ENCODE measurements around the gene PMM1. TPM values are rescaled to one million over a fixed set of nuclear protein-coding genes. Genes with fewer than 3 reads are reported as not detected.

The PMM1 gene
- total RNA-seq, 1 donor from 2014 or later: 39.4 TPM

DNA sequence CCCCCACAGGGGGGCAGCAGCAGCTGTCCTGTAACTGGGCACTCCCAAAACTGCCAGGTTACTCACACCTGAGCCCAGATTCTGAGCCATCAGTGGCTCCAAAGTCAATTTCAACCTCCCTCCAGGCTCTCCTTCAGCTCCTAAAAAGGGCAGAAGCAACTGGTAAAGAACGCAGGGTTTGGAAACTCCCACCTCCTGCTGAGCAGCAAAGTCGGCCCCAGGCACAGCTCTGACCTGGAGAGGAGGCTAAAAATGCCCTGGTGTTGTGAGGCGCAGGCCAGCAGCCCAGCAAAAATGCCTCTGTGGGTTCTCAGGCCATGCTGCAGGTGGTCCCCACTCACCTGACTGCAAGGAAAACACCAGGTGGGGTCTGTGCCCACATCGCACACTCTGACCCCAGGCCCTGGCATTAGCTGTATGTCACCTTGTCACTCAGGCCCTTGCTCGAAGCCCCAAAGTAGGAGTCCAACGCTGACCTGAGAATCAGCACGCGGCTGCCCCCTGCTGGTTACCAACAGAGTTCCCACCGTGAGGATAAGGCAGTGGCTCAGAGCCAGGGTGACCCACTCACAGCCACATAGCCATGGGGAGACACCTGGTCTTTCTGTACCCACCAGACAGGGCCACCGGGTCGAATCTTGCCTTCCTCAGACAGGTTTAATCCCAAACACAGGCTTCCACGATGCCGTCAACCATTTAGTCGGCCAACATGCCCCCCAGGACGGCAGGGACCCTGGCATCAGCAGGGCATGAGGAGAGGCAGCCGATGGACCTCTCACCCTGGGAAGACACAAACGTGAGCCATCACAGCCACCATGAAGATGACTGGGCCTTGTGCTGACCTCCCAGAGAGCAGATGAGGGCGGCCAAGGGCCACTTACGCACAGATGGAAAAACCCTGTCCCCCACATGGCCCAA, 56.5 kb downstream of the PMM1 start:
- Histone ChIP-seq H3K4me1 (ENCODE audit: insufficient read depth, low read length) (no peaks in the 10 kb centered on the region), H3K4me3 (ENCODE audit: insufficient read depth, low read depth, low read length) (no peak overlapping the region), H3K4me2 (ENCODE audit: low read length) (no peak overlapping the region), H3K27me3 (ENCODE audit: insufficient read depth, low read length) (no peaks in the 10 kb centered on the region), H3K9ac (ENCODE audit: low read length) (no peak overlapping the region), H3K9me3 (ENCODE audit: insufficient read depth, low read depth, low read length) (no peaks in the 10 kb centered on the region), H3K27ac (ENCODE audit: low read depth, low read length) (no peak overlapping the region), H4K20me1 (ENCODE audit: insufficient read depth, low read length) (peaks cover 72% of the 10 kb centered on the region), H3K79me2 (ENCODE audit: insufficient read depth, low read length) (peaks cover 53% of the 10 kb centered on the region), H2AFZ (ENCODE audit: low read depth, low read length) (no peak overlapping the region), H3K36me3 (ENCODE audit: insufficient read depth, low read length) (peaks cover 7% of the 10 kb centered on the region)
- no peak for DNase-seq (ENCODE audit: low read depth)
- peaks cover 19% of the 10 kb centered on the region for H3K36me3 Mint-ChIP-seq (ENCODE audit: low read depth, unreplicated experiment)
- TF ChIP-seq, protein P1, sequence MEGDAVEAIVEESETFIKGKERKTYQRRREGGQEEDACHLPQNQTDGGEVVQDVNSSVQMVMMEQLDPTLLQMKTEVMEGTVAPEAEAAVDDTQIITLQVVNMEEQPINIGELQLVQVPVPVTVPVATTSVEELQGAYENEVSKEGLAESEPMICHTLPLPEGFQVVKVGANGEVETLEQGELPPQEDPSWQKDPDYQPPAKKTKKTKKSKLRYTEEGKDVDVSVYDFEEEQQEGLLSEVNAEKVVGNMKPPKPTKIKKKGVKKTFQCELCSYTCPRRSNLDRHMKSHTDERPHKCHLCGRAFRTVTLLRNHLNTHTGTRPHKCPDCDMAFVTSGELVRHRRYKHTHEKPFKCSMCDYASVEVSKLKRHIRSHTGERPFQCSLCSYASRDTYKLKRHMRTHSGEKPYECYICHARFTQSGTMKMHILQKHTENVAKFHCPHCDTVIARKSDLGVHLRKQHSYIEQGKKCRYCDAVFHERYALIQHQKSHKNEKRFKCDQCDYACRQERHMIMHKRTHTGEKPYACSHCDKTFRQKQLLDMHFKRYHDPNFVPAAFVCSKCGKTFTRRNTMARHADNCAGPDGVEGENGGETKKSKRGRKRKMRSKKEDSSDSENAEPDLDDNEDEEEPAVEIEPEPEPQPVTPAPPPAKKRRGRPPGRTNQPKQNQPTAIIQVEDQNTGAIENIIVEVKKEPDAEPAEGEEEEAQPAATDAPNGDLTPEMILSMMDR (IDR thresholded peaks at IDR 0.05; ENCODE audit: insufficient read depth, low read depth, low read length): peak; percentile 68
- TF ChIP-seq EZH2 (IDR thresholded peaks at IDR 0.05; ENCODE audit: insufficient read depth, low read length): no peak
- no peak overlapping the region for H3K4me3 Mint-ChIP-seq (ENCODE audit: unreplicated experiment)
- FAIRE-seq: no peak
- H3K27me3 Mint-ChIP-seq (ENCODE audit: low read depth, unreplicated experiment): no peaks in the 10 kb centered on the region
- H3K9me3 Mint-ChIP-seq (ENCODE audit: unreplicated experiment): no peaks in the 10 kb centered on the region
- no peaks in the 10 kb centered on the region for H3K4me1 Mint-ChIP-seq (ENCODE audit: low read depth, unreplicated experiment)
- no peak overlapping the region for H3K27ac Mint-ChIP-seq (ENCODE audit: unreplicated experiment)

DNA sequence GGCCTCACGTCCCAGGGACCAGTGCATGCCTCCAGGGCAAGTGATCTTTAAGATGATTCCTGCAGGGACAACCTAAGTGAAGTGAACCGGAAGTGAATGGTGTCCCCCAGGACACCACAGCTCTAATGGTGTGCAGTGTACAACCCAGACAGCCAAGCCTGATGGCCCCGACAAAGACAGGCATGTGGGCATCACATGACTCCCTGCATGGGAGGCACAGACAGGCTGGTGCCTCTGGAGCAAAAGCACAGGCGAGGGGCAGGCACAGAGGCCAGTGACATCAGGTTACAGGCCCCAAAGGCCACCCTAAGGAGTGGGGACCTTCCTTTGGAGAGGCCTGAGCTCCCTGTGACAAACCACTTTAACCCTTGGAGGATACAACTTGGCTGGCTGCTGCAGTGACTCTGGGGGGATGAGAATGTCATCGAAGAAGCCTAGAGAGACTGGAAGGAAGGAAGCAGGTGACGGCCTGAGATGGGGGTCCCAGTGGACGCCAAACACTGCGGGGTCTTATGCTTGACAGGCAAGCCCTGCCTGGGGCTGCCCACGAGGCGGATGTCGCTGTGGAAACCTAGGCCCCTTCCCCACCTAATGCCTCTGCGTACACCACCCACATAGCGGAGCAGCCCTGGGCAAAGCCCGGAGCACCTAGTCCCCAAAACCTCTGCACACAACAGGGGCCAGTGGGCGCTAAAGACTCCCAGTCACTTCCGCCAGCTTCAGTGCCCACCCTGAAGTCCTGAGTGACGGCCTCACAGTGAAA, 57.7 kb downstream of the PMM1 start:
- DNase-seq (ENCODE audit: low read depth): no peak
- peaks cover 76% of the 10 kb centered on the region for H4K20me1 ChIP-seq (ENCODE audit: insufficient read depth, low read length)
- FAIRE-seq: no peak
- no peaks in the 10 kb centered on the region for H3K4me1 Mint-ChIP-seq (ENCODE audit: low read depth, unreplicated experiment)
- H3K79me2 ChIP-seq (ENCODE audit: insufficient read depth, low read length): peaks cover 46% of the 10 kb centered on the region
- H3K4me1 ChIP-seq (ENCODE audit: insufficient read depth, low read length): no peaks in the 10 kb centered on the region
- no peaks in the 10 kb centered on the region for H3K27me3 ChIP-seq (ENCODE audit: insufficient read depth, low read length)
- no peaks in the 10 kb centered on the region for H3K27me3 Mint-ChIP-seq (ENCODE audit: low read depth, unreplicated experiment)
- no peak overlapping the region for H2AFZ ChIP-seq (ENCODE audit: low read depth, low read length)
- no peak overlapping the region for H3K4me2 ChIP-seq (ENCODE audit: low read length)
- H3K4me3 Mint-ChIP-seq (ENCODE audit: unreplicated experiment): peak overlapping the region; percentile 40
- no peaks in the 10 kb centered on the region for H3K9me3 ChIP-seq (ENCODE audit: insufficient read depth, low read depth, low read length)
- no peak overlapping the region for H3K4me3 ChIP-seq (ENCODE audit: insufficient read depth, low read depth, low read length)
- peaks cover 19% of the 10 kb centered on the region for H3K36me3 Mint-ChIP-seq (ENCODE audit: low read depth, unreplicated experiment)
- H3K36me3 ChIP-seq (ENCODE audit: insufficient read depth, low read length): peaks cover 14% of the 10 kb centered on the region
- H3K9ac ChIP-seq (ENCODE audit: low read length): no peak overlapping the region
- H3K27ac ChIP-seq (ENCODE audit: low read depth, low read length): no peak overlapping the region
- no peak overlapping the region for H3K27ac Mint-ChIP-seq (ENCODE audit: unreplicated experiment)
- H3K9me3 Mint-ChIP-seq (ENCODE audit: unreplicated experiment): no peaks in the 10 kb centered on the region
- TF ChIP-seq EZH2 (IDR thresholded peaks at IDR 0.05; ENCODE audit: insufficient read depth, low read length): no peak
- TF ChIP-seq, protein P1 (IDR thresholded peaks at IDR 0.05; ENCODE audit: insufficient read depth, low read depth, low read length): no peak
